KOPT-K1 (cell line): ENCODE results near the gene PES1.
"Not testable (repeated sequence)": the region's sequence is repeated elsewhere in the genome, so short reads cannot be mapped to it uniquely, and the experiment has no call there.

Source experiments
- H3K27ac ChIP-seq: fragments of 200-600 bp; sonication (generic); 2 replicates; pipeline ENCODE4 v1.5.1; 2016; ENCODE audit warnings: antibody characterized with exemption, mild to moderate bottlenecking, low read depth, low read length; ENCODE audit not compliant: poor library complexity, severe bottlenecking
- H3K36me3 ChIP-seq: fragments of 200-600 bp; sonication (generic); 2 replicates; pipeline ENCODE4 v1.5.1; 2017; ENCODE audit warnings: antibody characterized with exemption, mild to moderate bottlenecking, low read length, moderate library complexity; ENCODE audit not compliant: insufficient read depth
- H3K9me3 ChIP-seq: fragments of 200-600 bp; sonication (generic); 2 replicates; pipeline ENCODE4 v1.5.1; 2017; ENCODE audit warnings: antibody characterized with exemption, low read length, mild to moderate bottlenecking; ENCODE audit not compliant: insufficient read depth, poor library complexity, severe bottlenecking

The PES1 gene

DNA sequence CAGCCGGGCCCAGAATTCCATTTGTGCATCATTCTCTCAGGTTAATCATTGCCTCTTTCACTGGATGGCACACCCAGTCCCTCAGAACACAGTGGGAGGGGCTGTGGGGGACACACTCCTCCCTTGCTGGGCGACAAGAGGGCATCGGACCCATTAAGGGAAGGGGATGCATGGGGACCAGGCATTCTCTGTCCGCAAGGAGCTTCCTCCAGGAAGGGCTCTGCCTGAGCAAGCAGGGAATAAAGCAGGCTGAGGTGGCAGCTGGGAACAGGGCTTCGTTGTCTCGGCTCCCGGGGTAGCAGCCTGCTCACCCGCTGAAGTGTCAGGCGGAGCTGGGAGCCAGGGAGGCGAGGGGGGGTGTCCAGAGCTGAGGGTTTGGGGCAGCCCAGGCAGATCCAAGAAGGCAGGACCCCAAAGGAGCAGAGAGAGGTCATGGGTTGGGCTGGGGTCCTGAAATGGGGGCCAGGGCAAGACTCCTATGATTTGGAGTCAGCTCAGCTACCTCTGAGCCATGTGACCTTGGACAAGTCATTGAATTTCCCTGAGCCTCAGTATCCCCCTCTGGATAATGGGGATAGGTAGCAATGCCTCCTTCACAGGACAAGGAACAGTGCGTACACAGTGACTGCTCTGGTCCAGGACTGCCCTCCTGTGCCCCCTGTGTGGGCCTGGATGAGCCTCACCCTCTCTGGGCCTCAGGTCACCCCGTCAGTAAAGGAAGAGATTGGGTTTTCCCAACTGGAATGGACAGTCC lies 18.7 kb downstream of the PES1 start:
- Histone ChIP-seq H3K9me3 (no peaks in the 10 kb centered on the region), H3K36me3 (peaks cover 34% of the 10 kb centered on the region), H3K27ac (no peak overlapping the region)

DNA sequence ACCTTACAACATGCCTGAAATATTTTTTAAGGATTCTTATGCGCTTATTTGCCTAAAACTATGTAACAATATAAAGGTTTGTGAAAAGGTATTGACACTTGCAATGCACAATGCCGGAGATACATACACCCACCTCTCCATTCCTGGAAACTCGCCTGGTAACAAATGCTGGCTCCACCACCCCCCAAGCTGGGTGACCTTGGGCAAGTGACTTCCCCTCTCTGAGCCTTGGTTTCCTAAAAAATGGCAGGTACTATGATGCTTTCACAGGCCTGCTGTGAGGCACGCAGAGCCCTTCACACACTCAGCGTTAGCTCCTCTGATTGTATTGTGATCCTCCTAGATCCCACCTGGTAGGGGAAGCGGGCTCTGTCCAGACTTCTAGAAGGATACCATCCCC lies 19.5 kb downstream of the PES1 start:
- no peak overlapping the region for H3K27ac ChIP-seq
- H3K9me3 ChIP-seq, result no peaks in the 10 kb centered on the region
- peaks cover 26% of the 10 kb centered on the region for H3K36me3 ChIP-seq

DNA sequence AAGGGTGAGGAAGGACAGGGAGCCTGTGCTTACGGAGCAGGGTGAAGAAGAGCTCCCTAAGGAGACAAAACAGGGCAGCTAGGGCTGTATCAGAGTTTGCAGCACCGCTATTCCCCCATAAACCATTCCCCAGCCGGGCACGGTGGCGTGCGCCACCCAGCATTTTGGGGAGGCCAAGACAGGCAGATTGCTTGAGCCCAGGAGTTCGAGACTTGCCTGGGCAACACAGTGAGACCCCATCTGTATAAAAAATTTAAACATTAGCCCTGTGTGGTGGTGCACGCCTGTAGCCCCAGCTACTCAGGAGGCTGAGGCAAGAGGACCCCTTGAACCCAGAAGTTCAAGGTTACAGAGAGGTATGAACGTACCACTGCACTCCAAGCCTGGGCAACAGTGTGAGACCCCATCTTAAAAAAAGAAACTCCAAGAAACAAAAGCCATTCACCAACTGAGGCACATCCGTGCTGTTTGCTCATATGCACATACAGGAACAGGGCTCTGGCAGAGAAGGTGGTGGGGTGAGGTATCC lies 22.0 kb downstream of the PES1 start:
- H3K36me3 ChIP-seq, result peaks cover under 1% of the 10 kb centered on the region
- H3K27ac ChIP-seq, result no peak overlapping the region
- H3K9me3 ChIP-seq, result no peaks in the 10 kb centered on the region

DNA sequence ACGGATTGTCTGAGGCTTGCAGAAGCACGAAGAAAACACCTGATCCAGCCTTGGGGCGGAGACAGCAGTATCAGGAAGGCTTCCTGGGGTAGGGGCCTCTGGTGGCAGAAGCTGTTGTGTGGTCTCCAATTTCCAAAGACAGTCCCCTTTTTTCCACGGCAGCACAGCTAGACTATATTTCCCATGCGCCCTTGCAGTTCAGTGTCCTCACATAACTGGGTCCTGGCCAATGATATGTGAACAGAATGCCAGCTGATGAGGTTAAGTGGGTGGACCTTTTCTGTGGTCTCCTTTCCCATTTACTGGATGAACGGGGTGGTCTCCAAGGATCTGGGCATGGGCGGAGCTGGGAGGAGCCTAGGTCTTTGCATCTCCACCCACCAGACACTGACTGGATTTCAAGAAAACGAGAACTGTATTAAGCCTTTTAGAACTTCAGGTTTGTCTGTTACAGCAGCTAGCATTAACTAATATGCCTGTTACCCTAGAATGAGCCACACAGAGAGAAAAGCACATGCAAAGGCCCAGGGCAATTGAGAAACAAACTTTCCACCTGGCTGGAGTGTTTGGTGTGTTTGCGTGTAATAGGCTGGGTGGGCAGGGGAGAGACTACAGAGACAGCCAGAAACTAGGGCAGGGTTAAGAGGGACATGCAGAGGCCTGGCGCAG lies 23.4 kb downstream of the PES1 start:
- Histone ChIP-seq H3K27ac (no peak overlapping the region), H3K36me3 (no peaks in the 10 kb centered on the region), H3K9me3 (no peaks in the 10 kb centered on the region)

DNA sequence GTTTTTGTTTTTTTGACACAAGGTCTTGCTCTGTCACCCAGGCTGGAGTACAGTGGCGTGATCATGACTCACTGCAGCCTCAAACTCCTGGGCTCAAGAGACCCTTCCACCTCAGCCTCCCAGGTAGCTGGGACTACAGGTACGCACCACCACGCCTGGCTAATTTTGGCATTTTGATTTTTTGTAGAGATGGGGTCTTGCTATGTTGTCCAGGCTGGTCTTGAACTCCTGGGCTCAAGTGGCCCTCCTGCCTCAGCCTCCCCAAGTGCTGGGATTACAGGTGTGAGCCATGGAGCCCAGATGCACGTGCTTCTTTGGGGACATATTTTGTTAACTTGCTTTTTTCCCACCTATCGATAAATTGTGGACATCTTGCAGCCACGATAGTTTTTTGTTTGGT lies 24.4 kb downstream of the PES1 start:
- H3K36me3 ChIP-seq, H3K9me3 ChIP-seq, H3K27ac ChIP-seq: not testable (repeated sequence)

DNA sequence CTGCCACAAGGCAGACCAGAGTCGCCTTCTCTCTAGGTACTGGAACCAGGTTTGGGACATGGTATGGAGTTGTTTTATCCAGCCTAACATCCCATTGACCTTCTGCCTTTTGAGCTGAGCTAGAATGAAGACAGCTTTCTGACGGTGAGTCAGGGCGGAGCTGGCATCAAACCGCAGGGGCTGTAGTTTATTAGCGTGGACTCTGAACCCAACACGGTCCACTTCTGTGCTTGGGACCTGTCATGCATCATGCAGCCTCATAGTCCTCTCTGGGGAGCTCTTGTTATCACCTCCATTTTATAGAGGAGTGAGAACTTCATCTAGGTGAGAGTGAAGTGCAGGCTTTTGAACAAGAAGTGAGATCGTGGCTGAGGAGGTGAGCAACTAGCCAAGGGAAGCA lies 25.6 kb downstream of the PES1 start:
- no peak overlapping the region for H3K27ac ChIP-seq
- no peaks in the 10 kb centered on the region for H3K36me3 ChIP-seq
- H3K9me3 ChIP-seq, result no peaks in the 10 kb centered on the region

DNA sequence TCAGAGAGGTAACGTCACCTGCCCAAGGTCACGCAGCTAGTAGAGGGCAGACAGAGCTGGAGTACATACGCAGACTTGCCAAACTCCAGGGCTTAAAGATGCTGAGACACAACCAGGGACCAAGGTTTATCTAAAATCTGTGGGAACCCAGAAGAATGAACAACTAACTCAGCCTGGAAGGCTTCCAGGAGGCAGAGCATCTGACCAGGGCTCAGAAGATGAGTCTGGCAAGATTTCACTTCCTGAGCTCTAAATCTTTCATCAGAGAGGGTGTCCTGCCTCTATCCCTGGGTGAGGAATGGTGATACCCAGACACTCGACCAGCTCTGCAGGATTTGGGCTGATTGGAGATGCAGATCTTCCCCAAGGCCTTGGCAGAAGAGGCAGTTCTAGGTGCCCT lies 26.4 kb downstream of the PES1 start:
- H3K27ac ChIP-seq, result no peak overlapping the region
- no peaks in the 10 kb centered on the region for H3K36me3 ChIP-seq
- H3K9me3 ChIP-seq, result no peaks in the 10 kb centered on the region

DNA sequence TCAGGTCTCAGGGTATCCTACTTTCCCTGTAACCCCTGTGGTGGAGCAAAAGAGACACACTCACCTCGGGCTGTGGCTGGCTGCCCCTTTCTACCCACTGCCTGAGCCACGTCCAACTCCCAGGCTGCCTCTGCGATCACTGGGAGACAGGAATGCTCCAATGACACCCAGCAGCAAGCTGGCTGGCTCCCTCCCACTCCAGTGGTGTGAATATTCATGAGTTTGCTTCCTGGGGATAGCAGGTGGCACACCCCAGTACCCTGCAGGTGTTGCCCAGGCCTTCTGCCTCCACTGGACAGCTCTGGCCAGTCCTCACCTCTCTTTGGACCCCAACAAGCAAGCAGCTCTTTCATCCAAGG lies 27.0 kb downstream of the PES1 start:
- no peaks in the 10 kb centered on the region for H3K9me3 ChIP-seq
- no peak overlapping the region for H3K27ac ChIP-seq
- no peaks in the 10 kb centered on the region for H3K36me3 ChIP-seq

DNA sequence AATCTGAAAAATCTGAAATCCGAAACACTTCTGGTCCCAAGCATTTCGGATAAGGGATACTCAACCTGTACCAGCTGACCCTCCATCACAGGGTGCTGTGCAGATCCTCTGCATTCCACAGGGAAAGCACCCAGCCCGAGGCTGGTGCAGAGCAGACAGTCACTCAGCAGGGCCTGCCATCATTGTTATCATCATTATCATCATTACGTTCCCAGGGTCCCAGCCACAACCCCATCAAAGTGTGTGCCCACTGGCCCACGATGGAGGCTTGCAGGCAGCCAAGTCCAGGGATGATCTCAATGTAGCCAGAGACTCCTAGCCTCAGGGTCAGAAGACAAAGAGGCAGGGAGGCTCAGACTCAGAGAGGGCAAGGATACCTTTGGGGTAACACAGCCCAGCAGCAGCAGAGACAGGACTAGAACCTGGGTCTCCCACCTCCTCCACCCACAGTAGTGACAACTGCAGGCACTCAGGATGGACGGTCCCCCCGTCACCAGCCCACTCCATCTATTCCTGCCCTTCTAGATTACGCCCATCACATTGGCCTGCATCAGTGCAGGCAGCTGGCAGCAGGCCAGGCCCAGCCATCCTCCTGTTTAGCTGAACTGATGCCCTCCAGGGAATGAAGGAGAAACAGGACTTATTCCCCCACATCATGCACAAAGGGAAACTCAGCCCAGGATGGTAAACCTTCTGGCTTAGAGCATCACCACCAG lies 27.5 kb downstream of the PES1 start:
- H3K9me3 ChIP-seq, result no peaks in the 10 kb centered on the region
- no peaks in the 10 kb centered on the region for H3K36me3 ChIP-seq
- no peak overlapping the region for H3K27ac ChIP-seq

DNA sequence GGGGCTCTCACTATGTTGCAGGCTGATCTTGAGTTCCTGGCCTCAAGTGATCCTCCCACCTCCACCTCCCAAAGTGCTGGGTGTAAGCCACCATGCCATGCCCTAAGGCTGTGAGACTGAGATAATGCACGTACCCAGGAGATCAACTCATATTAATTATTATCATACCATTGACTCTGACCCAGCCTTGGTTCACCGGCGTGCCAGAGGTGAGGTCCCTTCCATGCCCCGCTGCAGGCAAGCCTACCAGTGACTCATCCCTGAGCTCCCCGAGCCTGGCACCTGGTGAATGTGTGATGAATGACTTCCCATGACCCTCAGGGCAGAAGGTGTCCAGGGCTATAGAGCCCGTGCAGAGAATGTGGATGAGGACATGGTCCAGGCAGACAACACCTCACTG lies 29.3 kb downstream of the PES1 start:
- Histone ChIP-seq H3K36me3 (no peaks in the 10 kb centered on the region), H3K27ac (no peak overlapping the region), H3K9me3 (no peaks in the 10 kb centered on the region)

DNA sequence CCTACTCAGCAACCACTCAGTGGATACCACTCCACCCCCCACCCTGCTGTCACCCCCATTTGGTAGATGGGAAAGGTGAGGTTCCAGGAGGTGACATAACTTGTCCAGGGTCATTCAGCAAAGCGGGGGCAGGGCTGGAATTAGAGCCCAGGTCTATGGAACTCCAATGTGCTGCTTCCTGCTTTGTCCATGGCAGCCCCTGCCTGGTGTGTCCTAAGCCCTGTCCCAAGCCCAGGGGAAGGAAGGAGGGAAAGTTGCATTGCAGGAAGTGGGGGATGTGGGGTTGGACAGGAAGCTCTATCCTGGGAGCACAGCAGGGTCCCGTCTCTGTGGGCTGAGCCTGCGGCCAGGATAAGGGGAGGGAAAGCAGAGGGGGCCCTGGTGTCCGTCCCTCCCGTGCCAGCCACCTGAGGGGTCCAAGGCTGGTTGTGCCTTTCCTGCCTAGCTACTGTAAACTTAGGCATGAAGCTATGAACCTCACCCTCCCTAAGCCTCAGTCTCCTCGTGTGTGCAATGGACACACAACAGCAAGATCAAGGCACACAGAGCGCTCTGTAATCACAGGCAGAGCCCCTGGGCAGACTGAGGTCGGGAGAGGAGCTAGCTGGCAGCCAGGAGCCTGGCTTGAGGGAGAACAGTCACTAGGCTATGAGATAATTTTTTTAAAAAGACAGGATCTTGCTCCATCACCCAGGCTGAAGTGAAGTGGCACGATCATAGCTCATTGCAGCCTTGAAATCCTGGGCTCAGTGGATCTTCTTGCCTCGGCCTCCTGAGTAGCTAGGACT lies 30.1 kb downstream of the PES1 start:
- Histone ChIP-seq H3K9me3 (no peaks in the 10 kb centered on the region), H3K36me3 (no peaks in the 10 kb centered on the region), H3K27ac (no peak overlapping the region)

DNA sequence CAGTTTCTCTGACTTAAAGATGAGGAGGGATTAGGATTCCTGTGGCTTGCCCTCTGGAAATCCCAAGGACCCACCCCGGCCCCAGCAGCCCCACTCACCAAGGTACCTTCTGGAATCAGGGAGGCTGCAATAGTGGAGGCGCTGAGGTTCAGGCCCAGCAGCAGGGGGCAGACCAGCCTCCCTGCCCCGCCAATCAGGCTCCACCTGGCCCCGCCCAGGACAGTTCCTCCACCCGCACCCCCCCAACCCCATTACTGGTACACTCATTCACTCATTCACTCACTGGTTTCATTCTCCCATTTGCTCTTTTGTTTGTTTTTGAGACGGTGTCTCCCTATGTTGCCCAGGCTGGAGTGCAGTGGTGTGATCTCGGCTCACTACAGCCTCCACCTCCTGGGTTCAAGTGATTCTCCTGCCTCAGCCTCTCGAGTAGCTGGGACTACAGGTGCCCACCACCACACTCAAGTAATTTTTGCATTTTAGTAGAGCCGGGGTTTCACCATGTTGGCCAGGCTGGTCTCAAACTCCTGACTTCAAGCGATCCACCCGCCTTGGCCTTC lies 31.0 kb downstream of the PES1 start:
- not testable (repeated sequence) for H3K27ac ChIP-seq, H3K9me3 ChIP-seq, H3K36me3 ChIP-seq

DNA sequence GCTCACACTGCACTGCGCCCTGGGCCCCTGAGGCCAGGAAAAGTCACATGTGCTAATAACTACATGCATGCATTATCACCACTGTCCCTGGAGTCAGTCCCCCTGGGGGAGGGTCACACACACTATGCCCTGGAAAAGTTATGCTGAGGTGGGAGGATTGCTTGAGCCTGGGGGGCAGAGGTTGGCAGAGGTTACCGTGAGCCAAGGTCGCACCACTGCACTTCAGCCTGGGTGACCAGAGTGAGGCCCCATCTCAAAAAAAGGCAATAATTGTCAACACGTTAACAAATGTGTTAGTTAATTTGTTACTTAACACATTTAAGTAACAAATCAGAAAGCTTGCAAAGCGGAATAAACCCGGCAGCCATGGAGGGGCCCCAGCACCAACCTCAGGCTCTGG lies 31.8 kb downstream of the PES1 start:
- Histone ChIP-seq H3K27ac (no peak overlapping the region), H3K9me3 (no peaks in the 10 kb centered on the region)

DNA sequence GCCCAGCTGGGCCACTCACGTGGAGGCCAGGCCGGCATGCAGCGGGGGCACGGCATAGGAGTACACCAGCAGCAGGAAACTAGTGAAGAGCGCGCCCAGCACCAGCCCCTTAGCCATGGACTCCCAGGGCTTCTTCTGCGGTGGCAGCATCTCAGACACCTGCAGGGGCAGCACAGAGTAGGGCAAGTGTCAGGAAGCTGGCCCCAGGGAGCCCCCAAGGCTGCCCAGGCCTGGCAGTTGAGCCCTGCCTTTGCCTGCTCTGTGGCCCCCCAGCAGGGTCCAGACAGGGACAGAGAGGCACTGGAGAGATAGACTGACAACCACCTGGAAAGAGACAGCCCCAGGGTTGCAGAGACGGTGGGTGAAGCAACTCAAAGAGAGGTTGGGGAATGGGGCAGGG lies 34.5 kb downstream of the PES1 start:
- Histone ChIP-seq H3K9me3 (no peaks in the 10 kb centered on the region), H3K36me3 (no peaks in the 10 kb centered on the region), H3K27ac (no peak overlapping the region)

More for the DNA sequence above, 31.8 kb downstream of the PES1 start:
- H3K36me3 ChIP-seq, result no peaks in the 10 kb centered on the region

DNA sequence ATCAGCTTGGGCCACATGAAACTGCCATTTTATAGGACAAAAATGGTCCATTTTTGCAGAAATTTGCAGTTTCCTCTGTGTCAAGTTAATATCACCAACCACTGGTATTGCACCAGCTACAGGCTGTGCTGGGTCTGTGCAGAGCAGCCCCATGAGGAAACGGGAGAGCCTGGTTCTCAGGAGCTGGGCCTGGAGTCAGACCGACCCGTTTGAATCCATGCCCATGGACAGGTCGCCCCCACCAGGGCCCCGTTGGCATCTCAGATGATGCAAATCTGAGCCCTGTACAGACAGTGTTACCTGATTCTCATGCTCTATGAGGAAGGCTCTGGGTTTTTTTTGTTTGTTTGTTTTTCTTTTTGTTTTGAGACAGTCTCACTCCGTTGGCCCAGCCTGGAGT lies 35.3 kb downstream of the PES1 start:
- no peak overlapping the region for H3K27ac ChIP-seq
- H3K36me3 ChIP-seq, result no peaks in the 10 kb centered on the region
- H3K9me3 ChIP-seq, result no peaks in the 10 kb centered on the region
